Esophagus squamous epithelium (tissue), 4 donors: Measurements from ENCODE around the gene RIOK1.

Source experiments
- CTCF ChIP-seq, 6 experiments: fragments of 450-650 bp in 4 of 6; fragments of 200-600 bp in 2 of 6; sonication (generic) in 2 of 6; IDR thresholded peaks; one replicate each; pipeline ENCODE4 v1.5.1; 2016 to 2019; ENCODE audit warnings: antibody characterized with exemption in 6 of 6, mild to moderate bottlenecking in 4 of 6, moderate library complexity in 4 of 6
- POLR2A ChIP-seq, 4 donors: fragments of 450-650 bp; IDR thresholded peaks; one replicate each; pipeline ENCODE4 v1.6.1; 2017; ENCODE audit warnings: antibody characterized with exemption in 4 of 4, mild to moderate bottlenecking in 4 of 4, moderate library complexity in 3 of 4

- no peak for TF ChIP-seq POLR2A (IDR thresholded peaks at IDR 0.05)
- TF ChIP-seq CTCF (IDR thresholded peaks at IDR 0.05): no peak
These were observed 36.2 kb downstream of the RIOK1 start for GRCh38 chr6:7425808-7426190.
